Nephron progenitor cell (in vitro differentiated cells): Measurements from ENCODE around the gene RAB27A.
"Not testable (repeated sequence)": the region's sequence is repeated elsewhere in the genome, so short reads cannot be mapped to it uniquely, and the experiment has no call there.

Experiments
- DNase-seq: peaks from one replicate; pipeline ENCODE4 v3.0.0; 2021
- H3K27ac Mint-ChIP-seq: 2 replicates; pipeline ENCODE4 v1.8.0; 2021; ENCODE audit warnings: mild to moderate bottlenecking, moderate library complexity, mixed read lengths
- H3K27me3 Mint-ChIP-seq: 2 replicates; pipeline ENCODE4 v1.8.0; 2021; ENCODE audit warnings: mild to moderate bottlenecking, low read depth, mixed read lengths; ENCODE audit not compliant: poor library complexity
- H3K36me3 Mint-ChIP-seq: 2 replicates; pipeline ENCODE4 v1.8.0; 2021; ENCODE audit warnings: low read depth, mixed read lengths
- H3K4me1 Mint-ChIP-seq: 2 replicates; pipeline ENCODE4 v1.8.0; 2021; ENCODE audit warnings: mixed read lengths
- H3K4me3 Mint-ChIP-seq: 2 replicates; pipeline ENCODE4 v1.8.0; 2021; ENCODE audit warnings: mild to moderate bottlenecking, moderate library complexity, mixed read lengths
- H3K9me3 Mint-ChIP-seq: 2 replicates; pipeline ENCODE4 v1.8.0; 2021; ENCODE audit warnings: mild to moderate bottlenecking, moderate library complexity, mixed read lengths
- TF ChIP-seq, protein P1 (sequence below): fragments of 200-600 bp; sonication (generic); IDR thresholded peaks from 2 replicates; pipeline ENCODE4 v1.5.0; 2021; ENCODE audit warnings: antibody characterized with exemption

RAB27A gene

DNA sequence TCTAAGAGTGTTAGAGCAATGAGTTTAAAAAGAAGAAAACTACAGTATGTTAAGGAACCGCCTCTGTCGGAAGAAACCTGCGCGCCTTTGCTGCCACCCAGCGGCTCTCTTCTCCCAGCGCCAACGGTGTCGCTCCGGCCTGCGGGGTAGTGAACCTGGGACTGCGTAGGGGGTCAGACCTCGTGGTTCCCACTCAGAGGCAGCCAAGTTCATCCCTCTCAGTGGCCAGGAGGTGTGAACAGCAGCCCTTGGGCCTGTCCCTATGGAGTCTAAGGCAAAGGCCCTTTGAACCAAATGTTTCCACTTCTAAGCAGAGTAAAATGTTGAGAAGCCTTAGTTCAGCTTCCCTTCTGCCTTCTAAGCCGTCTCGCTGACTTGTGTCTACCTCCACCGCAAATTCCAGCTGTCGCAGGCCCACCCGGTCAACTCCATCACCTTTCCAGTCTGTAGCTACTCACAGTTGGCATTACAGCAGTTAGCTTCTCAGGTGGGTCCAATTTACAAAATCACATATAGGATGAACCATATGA is 980 bp upstream of the RAB27A start:
- peak; percentile 81 for DNase-seq
- H3K27ac Mint-ChIP-seq: no peak overlapping the region
- peaks cover 9% of the 10 kb centered on the region for H3K4me1 Mint-ChIP-seq
- H3K9me3 Mint-ChIP-seq: no peaks in the 10 kb centered on the region
- peak overlapping the region; percentile 83 for H3K4me3 Mint-ChIP-seq
- peaks cover 10% of the 10 kb centered on the region for H3K27me3 Mint-ChIP-seq
- TF ChIP-seq, protein P1, sequence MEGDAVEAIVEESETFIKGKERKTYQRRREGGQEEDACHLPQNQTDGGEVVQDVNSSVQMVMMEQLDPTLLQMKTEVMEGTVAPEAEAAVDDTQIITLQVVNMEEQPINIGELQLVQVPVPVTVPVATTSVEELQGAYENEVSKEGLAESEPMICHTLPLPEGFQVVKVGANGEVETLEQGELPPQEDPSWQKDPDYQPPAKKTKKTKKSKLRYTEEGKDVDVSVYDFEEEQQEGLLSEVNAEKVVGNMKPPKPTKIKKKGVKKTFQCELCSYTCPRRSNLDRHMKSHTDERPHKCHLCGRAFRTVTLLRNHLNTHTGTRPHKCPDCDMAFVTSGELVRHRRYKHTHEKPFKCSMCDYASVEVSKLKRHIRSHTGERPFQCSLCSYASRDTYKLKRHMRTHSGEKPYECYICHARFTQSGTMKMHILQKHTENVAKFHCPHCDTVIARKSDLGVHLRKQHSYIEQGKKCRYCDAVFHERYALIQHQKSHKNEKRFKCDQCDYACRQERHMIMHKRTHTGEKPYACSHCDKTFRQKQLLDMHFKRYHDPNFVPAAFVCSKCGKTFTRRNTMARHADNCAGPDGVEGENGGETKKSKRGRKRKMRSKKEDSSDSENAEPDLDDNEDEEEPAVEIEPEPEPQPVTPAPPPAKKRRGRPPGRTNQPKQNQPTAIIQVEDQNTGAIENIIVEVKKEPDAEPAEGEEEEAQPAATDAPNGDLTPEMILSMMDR: peak; percentile 80
- peaks cover 4% of the 10 kb centered on the region for H3K36me3 Mint-ChIP-seq

DNA sequence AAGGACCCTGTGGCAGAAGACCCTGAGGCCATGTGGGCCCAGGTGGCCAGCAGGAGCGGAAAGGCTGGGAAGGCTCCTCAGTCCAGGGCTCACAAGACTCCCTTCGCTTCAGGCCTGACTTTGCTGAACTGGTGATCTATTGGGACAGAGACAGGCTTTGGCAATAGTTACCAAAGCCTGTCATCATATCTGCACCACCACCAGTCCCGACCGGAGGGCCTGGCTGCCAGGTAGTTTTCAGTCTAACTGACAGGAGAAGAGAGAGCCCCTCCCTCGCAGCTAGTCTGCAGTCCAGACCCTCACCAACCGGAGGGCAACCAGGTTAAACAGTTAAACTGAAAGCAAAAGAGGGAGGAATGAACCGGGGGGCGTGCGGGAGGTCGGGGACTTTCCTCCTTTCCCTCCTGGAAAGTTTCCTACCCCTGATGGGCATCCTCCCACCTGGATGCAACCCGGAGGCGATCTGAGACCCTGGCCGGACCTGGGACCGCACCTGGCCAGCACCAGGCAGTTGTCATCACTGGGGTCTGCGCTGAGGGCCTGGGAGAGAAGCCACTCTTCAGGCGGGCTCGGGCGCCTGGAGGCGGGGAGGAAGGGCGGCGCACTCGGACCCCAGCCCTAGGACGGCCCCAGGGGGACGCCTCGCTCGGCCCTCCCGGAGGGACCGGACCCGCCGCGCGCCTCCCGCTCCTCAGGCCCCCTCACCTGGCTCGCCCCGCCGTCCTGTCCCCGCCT is 435 bp downstream of the RAB27A start:
- TF ChIP-seq, protein P1: no peak
- Mint-ChIP-seq H3K9me3 (no peaks in the 10 kb centered on the region), H3K4me1 (peaks cover 9% of the 10 kb centered on the region), H3K27ac (no peak overlapping the region), H3K4me3 (peak overlapping the region; percentile 86), H3K36me3 (peaks cover 4% of the 10 kb centered on the region), H3K27me3 (peaks cover 6% of the 10 kb centered on the region)
- DNase-seq: peak; percentile 25

DNA sequence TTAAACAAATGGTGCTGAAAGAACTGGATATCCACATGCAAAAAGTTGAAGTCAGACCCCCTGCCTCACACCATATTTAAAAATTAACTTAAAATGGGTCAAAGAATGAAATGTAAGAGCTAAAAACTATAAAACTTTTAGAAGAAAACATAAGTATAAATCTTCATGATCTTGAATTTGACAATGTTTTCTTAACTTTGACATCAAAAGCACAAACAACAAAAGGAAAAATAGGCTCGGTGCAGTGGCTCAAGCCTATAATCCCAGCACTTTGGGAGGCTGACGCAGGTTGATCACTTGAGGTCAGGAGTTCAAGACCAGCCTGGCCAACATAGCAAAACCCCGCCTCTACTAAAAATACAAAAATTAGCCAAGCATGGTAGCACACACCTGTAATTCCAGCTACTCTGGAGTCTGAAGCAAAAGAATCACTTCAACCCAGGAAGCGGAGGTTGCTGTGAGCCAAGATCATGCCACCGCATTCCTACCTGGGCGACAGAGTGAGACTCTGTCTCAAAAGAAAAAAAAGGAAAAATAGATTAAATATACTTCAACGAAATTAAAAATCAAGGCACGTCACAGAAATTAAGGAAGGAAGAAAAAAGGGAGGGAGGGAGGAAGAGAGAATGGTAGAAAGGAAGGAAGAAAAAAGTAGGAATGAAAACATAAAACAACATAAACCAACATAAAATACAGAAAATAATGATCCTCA is 1.5 kb downstream of the RAB27A start:
- peaks cover 6% of the 10 kb centered on the region for H3K27me3 Mint-ChIP-seq
- DNase-seq: no peak
- peaks cover 4% of the 10 kb centered on the region for H3K36me3 Mint-ChIP-seq
- no peaks in the 10 kb centered on the region for H3K9me3 Mint-ChIP-seq
- no peak overlapping the region for H3K27ac Mint-ChIP-seq
- H3K4me1 Mint-ChIP-seq: peaks cover 9% of the 10 kb centered on the region
- H3K4me3 Mint-ChIP-seq: peak overlapping the region; percentile 86
- TF ChIP-seq, protein P1: no peak

DNA sequence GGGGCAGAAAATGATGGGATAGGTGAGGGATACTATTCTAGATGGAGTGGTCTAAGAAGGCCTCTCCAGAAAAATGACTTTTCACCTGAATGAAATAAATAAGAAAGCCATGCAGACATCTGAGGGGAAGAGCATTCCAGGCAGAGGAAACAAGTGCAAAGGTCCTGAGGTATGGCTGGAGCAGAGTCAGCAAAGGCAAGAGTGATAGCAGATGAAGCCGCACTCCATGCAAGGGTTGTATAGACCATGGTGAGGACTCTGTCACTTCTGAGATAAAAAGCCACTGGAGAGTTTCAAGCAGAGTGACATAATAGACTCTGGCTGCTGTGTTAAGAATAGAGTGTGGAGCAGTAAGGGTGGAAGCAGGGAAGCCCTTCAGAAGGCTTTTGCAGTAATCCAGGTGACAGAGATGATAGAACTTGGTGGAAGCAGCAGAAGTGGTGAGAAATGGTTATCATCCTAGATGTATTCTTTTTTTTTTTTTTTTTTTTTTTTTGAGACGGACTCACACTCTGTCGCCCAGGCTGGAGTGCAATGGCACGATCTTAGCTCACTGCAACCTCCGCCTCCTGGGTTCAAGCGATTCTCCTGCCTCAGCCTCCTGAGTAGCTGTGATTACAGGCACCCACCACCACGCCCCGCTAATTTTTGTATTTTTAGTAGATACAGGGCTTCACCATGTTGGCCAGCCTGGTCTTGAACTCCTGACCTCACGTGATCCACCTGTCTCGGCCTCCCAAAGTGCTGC is 3.0 kb downstream of the RAB27A start:
- H3K27ac Mint-ChIP-seq, DNase-seq, H3K27me3 Mint-ChIP-seq, H3K4me3 Mint-ChIP-seq, H3K36me3 Mint-ChIP-seq, H3K9me3 Mint-ChIP-seq: not testable (repeated sequence)
- peaks cover 21% of the 10 kb centered on the region for H3K4me1 Mint-ChIP-seq

DNA sequence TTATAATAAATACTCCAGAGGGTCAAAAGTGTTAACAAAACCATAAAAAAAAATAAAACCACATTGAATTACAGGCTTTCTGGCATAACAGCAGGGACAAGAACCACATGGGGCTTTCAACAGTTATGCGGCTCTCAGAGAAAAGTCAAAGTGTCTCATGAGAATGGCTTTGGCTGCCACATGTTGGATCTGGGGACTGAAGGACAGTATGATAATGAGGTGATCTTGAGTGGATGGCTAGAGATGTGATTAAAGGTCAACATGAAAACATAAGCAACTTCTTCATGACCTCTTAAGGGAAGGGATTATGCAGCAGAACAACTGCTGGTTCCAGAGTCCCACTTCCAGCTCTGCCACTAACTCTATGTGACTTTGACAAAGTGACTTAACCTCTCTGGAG is 5.2 kb downstream of the RAB27A start:
- TF ChIP-seq, protein P1: no peak
- no peaks in the 10 kb centered on the region for H3K9me3 Mint-ChIP-seq
- H3K27me3 Mint-ChIP-seq: peaks cover 9% of the 10 kb centered on the region
- DNase-seq: no peak
- H3K27ac Mint-ChIP-seq: no peak overlapping the region
- H3K36me3 Mint-ChIP-seq: peaks cover 4% of the 10 kb centered on the region
- H3K4me1 Mint-ChIP-seq: peaks cover 21% of the 10 kb centered on the region
- no peak overlapping the region for H3K4me3 Mint-ChIP-seq
